Uterus (tissue), 2 donors: ENCODE results near the gene PEX11A.

Experiments used
- CTCF ChIP-seq, 4 experiments: fragments of 200-600 bp in 2 of 4; fragments of 450-650 bp in 2 of 4; sonication (generic) in 2 of 4; IDR thresholded peaks; one replicate each; pipeline ENCODE4 v1.5.1; 2016 to 2019; ENCODE audit warnings: antibody characterized with exemption in 4 of 4, mild to moderate bottlenecking in 2 of 4, moderate library complexity in 1 of 4
- POLR2A ChIP-seq, 2 donors: fragments of 450-650 bp; IDR thresholded peaks; one replicate each; pipeline ENCODE4 v1.6.1; 2016; ENCODE audit warnings: antibody characterized with exemption in 2 of 2, mild to moderate bottlenecking in 1 of 2, moderate library complexity in 1 of 2

DNA sequence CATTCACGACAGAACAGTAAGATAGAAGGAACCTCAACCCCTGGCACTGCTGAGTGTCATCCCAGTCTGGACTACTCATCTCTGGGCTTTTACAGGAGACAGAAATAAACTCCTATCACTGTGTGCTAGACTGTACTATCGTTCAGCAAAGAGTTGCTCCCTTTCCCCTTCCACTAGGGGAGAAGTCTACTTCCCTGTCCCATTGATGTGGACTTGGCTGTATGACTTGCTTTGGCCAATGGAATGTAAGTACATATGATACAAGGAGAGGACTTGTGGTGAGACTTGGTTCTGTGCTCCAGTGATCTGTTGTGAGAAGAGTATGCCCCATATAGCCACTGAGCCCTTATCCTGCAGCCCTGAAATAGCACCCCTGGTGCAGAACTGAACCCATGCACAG lies 30.0 kb downstream of the PEX11A start:
- TF ChIP-seq POLR2A (IDR thresholded peaks at IDR 0.05) (no peak), CTCF (IDR thresholded peaks at IDR 0.05) (no peak)
